ENCODE results near the gene RTP2.

The RTP2 gene, protein sequence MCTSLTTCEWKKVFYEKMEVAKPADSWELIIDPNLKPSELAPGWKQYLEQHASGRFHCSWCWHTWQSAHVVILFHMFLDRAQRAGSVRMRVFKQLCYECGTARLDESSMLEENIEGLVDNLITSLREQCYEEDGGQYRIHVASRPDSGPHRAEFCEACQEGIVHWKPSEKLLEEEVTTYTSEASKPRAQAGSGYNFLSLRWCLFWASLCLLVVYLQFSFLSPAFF

DNA sequence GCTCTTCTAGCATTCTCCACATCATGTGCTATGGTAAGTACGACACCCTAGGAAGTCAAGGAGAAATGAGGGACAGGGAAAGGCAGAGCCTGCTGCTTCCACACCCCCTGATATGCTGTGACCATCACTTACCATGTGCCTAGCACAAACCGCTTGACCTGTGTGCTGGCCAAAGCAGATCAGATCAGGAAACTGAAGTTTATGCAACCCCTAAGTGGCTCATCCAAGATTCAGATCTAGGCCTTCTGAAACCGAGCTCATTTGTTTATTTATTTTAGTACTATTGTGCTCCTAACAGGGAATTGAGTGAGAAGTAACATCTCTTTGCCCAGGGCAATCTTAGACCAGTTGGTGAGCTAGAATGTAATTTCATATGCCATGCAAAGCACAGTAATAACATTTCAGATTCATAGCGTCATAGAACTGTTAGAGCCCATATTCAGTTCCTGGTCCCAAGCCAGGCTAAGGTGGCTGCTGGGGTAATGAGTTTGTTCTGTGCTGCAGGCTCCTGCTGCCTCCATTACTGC is at the start of gene RTP2:
Gene RTP2, minus strand, starts transcription at position 51 of the 527 bp plus-strand sequence. CDS start 429 bp downstream, outside the sequence.
- DNase-seq (ENCODE audit: low read depth in 2 of 2) = no peak

DNA sequence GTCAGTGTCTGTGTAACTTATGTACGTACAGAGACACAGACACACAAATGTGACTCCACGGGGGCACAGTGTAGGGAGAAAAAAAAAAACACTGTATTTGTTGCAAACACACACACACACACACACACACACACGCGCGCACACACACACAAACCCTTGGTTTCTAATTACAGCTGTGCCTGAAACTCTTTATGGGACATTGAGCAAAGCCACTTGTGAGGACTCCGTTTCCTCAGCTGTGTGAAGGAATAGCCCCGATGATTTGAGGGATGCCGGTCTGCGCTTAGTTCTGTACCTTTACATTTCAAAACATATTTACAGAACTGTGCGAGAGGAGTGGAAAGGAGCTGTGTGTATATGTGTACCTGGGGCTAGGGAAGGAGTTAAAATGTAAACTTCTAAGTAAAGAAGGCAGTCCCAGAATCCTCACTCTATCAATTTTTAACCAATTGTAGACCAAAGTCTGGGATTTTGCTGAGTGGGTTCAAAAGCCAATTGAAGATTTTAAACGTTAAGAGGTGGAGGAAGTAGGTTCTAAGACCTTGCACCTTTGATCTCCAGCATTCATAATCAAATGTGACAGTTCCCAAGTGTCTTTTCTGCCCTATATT is 48.3 kb upstream of the RTP2 start:
- DNase-seq (ENCODE audit: low read depth in 2 of 2) = no peak

DNA sequence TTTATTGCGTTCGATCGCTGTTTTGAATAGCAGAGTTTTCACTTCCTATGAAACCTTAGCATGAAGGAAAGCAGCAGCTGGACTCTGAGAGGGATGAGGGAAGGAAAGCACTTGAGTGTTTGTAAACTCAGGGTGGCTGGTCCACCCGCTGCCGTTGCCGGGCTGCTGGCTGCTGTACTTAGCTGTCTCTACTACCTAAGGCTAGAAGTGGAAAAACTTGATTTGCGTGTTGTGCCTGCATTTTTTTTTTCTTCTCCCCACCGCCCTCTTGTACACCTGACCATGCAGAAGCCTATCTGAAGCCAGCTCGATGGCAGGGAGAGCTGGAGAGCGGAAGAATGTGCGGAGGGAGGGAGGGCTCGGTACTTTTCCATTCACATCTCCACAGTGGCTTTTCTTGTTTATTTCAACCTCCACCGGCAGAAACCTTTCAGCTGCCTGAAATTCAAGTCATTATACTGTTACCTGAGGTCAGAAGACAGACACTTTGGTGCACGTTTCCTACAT is 47.7 kb upstream of the RTP2 start:
- no peak for DNase-seq (ENCODE audit: low read depth in 2 of 2)

DNA sequence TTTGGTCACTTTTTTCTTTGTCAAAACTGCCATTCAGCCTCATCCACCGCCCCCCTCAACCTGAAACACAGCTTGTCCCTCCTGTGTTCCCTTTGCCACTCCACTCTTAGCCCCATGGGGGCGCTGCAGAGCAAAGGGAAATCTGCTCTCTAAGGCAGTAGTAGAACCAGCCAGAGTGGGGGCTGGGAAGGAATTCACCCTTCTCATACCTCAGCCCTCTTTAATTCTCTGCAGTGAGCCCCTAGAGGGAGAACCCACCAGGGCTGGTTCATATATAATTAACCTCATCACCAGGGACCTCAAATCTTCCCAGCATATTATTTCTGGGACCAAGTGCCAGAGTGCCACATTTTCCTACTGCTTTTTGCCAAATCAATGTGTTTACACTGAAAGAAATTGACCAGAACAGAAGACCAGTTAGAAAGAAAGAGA is 45.7 kb upstream of the RTP2 start:
- DNase-seq (ENCODE audit: low read depth in 2 of 2) = peak; percentile 70 to 82

DNA sequence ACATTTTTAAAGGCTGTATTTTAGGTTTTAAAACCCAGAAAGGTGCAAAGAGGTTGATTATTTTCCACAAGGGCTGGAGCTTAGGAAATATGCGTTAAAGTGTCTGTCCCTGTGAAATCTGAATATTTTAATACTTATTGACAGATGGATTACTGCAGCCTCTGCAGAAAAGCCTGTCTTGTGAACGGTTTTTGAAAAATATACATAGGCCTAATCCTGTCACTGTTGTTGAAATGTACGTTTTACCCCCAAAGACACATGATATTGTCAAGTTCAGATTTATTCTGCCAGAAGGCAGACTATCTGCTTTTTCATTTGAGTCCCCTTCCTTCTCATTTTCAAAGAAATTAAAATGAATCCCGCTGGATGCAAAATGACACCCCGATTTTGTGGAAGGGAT is 45.1 kb upstream of the RTP2 start:
- DNase-seq (ENCODE audit: low read depth in 2 of 2) = no peak

DNA sequence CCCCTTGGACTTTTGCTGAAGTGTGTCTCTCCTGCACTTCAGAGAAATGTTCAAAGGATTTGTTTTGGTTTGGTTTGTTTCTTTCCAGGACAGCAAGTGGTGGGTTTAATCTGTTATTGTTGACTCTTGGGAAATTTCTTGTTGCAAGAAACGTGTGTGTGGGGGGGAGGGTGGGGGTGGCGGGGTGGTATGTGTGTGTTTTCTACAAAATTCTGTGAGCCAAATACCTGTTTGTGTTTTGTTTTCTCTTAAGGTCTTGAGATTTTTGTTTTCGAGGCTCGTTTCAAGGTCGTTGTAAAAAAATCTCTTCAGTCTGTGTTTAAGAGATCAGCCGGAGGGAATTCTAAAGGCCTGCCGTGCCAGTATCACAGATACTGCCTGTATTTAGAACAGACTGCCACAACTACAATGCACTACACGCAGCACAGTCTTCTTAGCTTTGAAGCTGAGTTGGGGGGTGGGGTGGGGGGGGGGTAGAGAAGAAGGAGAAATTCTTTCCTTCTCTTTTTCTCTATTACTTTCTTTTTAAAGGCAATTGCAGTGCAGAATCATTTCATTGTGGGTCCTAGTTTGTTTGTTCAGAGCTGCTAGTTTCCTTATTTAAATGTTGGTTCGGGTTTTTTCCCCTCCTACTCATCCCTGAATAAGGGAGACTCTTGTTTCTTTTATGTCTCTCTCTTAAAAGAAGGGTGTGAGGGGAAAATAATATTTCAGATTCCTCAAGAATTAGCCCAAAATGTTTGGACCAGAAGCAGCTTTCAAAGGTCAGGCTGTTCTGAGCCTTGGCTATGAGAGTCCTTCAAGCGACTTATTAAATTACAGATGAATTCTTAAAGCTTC is 44.3 kb upstream of the RTP2 start:
- no peak for DNase-seq (ENCODE audit: low read depth in 2 of 2)

DNA sequence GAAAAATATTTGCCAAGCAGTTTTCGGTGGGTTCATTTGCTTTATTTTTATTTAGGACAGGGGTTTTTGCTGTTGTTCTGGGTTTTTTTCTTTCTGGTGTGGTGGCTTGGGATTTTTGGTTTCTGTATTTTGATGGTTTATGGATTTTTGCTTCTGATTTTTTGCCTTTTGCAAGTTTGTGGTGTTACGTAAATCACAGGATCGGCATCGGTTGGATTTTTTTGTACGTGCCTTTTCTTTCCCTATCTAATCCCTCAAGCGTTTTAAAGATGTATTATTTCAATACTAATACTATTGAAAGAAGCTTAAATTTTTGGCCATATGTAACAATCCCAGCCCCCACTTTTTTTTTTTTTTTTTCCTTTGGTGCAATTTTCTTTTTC is 43.7 kb upstream of the RTP2 start:
- DNase-seq (ENCODE audit: low read depth in 2 of 2) = no peak

DNA sequence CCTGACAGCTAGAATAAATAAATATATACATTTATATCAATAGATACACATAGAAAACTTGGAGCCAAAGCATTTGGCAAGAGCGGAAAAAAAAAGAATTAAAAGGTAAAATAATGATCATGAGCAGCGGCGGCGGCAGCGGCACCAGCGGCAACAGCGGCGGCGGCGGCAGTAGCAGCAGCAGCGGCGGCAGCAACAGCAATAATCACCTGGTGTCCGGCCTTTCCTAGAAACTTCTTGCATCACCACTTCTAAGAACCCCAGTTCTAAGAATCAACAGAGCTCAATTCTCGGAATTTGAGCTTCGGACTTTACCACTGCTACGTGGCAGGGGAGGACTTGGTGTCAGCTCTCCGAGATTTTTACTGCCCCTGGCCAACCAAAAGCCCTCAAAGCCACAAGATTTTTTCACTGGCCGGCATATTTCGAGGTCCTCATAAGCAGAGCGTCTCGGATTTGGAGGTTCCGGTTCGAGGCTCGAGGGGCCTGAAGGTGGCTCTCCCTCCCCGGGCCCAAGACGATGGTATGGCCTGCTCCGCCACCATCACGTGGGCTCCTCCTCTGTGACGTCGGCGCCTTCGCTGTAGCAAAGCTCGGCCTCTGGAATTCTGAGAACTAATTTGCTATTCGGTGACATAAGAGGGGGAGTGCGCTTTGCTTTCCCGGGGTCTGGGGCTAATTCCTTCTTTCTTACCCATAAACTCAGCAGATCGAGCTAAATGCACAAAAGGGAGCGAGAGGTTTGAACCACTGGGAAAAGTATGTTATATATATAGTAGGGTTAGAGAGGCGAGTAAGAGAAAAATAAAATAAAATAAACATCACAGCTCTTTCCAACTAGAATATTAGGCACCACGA is 43.1 kb upstream of the RTP2 start, which contains the start of gene BCL6:
Gene BCL6, minus strand, starts transcription at position 268 of the 858 bp plus-strand sequence. CDS start 11,775 bp downstream, outside the sequence.
- DNase-seq (ENCODE audit: low read depth in 2 of 2) = peak; percentile 74 to 81

DNA sequence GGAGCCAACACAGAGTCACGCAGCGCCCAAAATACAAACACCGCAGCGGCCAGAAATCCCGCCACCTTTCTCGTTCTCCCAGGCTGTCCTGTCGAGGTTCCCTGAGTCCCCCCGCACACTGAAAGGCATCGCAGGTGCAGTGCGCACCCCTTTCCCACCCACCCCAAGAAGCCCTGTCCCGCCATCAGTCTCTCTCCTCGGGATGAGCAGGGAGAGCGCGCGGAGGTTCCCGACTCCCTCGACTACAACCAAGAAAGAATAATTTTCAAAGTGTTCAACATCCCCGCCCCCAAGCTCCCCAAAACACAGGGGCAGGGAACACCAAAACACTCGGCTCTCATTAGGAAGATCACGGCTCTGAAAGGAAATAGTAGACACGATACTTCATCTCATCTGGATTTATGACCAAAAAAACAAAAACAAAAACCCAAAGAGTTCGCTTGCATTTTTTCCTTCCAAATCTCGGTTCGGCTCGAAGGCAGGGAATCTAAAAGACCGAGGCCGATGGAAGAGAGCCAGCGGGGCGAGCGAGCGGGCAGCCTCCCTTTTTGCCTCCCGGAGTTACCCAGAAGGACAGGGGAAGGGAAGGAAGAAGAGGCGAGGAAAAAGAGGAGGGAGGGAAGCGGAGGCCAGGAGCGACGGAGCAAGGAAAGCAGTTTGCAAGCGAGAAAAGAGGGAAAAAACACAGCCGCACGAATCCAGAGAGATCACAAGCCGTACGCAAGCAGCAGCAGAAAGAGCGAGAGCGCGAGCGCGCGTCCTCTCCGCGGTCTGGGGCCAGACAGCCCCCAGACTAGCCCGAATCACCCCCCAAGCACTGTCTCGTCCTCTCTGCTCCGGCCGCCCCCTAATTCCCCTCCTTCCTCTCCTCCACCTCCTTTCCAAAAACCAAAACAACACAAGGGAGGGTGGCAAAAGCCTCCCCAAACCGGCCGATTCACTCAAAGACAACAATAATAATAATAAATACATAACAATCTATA is 42.1 kb upstream of the RTP2 start:
- peak in 1 of 2 donors; percentile 13 for DNase-seq (ENCODE audit: low read depth in 2 of 2)

DNA sequence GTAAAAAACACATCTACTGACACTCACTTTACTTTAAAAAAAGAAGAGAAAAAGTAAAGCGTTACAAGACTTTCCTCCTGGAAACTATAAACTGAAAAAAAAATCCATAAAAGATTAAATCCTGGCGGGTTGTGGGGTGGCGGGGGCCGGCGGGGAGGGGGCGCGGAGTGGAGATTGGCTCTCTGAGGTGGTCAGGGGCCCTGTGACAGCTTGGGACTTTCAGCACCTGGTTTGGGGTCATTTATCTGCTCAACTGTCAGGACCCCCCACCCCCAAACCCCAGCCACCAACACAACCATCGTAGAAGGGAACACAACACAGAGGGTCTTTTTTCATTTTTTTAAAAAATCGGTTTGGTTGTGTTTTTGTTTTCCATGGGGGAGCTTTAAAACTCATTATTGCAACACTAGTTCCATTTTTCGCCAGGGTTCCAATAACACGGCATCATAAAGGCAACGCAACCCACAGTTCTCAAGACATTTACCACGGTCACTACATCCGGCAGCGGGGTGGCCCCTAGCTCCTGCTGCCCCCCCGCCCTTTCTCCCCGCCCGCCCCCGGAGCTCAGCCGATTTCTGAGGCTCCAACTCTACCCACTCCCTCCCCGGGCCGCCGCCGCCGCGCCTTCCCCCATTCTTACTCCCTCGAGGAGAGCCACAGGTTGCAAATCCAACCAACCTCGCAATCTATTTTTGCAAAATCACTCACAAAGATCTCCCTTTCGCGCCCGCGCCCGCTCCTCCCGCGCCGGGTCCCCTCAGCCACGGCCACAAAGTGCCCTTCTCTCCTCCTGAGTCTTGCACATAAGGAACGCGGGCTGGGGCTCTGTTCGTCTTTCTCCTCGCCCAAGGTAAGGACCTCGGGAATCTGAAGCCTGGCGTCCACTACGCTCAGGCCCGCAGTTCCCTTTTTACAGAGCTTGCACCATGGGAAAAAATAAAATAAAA is 41.1 kb upstream of the RTP2 start:
- DNase-seq (ENCODE audit: low read depth in 2 of 2) = peak in 1 of 2 donors; percentile 42

DNA sequence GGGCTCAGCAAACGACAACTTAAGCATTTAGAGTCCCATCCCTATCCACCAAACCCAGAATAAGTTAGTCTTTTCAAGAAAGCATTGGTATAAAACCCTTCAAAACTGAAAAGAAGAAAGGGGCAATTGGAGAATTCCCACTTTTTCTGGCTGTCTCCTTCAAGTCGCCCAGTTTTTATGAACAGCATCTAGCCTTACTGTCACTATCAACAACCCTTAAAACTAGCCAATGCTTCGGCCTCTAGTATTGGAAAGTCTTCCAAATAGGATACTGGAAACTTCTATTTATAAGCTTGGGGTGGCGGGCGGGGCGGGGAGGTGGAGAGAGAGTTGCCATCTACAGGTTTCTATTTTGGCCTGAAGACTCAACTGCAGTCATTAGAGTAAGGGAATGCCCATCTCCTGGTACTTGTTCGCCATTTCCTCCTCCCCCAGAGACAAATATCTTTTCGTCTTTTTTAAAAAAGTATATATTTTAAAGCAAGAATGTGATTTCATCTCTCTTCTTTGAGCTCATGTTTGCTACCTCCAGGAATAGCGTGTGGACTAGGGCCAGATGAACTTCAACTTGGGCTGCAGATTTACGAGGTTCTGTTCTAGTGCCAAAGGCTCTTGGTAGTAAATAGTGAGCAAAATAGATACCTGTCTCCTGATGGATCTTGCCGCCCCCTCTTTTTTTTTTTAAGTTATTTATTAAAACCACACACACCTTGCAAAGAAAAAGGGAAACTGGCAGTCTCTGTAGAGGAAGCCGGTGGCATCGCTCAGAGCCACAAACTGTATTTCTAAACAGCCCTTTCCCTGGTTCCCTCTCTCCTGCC is 40.2 kb upstream of the RTP2 start:
- no peak for DNase-seq (ENCODE audit: low read depth in 2 of 2)

DNA sequence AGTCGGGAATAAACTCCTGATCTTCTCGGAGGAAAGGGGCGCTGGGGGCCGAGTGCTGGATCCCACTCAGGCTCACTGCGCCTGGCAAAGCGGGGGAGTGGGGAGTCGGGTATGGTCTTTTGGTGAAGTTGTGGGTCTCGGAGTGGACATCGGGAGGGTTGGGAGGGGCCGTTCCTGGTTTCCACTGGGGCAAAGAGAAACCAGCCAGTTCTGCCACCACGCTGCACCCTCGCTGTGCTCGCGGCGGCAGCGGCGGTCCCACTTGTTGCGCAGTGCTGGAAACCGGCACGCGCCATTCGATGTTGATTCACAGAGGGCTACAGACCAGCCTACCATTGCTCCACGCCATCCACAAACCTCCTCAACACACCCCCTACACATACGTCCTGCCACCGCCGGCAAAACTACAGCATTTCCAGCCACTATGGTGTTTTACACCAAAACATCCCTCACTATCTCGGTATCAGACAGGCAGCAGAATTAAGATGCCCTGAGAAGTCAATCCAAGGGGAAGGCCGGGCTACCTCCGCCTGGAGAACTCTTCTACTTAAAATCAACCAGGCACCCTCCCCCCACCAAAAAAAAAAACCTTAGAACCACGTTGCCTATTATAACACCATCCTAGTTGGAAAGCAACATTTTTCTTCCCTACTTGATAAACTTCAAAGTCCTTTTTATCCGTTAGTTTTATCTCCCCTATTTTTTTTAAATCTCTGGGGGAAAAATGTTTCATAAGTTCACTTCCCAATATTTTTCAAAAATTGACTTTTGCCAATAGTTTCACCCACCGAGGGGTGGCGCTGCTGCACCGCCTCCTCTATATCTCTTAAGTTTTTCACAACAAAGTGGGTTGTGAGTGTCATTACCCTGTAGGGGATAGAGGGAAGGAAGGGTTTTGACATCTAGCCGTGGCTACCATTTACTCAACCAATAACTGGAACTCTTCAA is 39.3 kb upstream of the RTP2 start:
- peak in 1 of 2 donors; percentile 50 for DNase-seq (ENCODE audit: low read depth in 2 of 2)

DNA sequence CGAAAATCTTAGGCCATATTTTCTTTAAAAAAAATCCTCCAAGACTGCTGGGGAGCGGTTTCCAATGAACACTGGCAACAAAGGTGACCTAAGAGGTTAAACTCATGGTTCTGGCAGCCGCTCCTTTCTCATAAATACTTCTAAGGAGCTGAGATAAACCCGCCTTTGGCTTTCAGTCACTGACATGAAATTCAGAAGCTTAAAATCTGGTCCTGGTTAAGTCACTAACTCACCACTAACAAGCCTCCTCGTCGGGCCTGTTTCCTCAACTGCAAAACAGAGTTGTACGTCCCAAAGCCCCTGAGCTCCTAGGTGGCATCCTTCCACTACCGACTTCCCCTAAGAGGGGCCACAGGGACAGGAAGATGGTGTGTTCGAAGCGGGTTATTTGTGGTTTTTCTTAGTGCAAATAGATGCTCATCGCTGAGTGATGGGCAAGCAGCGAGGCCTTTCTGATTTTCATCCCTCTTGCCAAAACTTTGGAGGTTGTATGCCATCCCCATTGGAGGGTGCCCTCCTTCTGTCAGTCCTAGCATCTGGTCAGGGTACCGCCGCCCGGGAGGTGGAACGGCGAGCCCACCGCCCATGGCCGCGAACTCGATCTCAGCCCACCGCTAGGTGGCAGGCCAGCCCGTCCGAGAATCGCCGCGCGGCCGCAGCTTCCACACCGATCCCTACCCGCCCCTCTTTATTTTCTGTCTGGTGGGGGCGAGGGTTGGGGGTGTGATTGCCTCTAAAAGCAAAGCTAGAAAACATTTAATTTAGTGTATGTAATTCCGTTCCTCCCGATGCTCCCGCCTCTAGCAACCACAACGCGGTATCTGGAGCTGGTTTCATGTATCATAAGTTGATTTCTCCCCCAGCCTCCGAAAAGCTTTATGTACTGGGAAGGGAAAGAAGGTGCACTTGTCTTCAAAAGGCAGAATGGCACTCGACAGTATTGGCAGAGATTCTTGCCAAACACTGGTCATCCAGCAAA is 38.4 kb upstream of the RTP2 start:
- DNase-seq (ENCODE audit: low read depth in 2 of 2) = peak in 1 of 2 donors; percentile 47

DNA sequence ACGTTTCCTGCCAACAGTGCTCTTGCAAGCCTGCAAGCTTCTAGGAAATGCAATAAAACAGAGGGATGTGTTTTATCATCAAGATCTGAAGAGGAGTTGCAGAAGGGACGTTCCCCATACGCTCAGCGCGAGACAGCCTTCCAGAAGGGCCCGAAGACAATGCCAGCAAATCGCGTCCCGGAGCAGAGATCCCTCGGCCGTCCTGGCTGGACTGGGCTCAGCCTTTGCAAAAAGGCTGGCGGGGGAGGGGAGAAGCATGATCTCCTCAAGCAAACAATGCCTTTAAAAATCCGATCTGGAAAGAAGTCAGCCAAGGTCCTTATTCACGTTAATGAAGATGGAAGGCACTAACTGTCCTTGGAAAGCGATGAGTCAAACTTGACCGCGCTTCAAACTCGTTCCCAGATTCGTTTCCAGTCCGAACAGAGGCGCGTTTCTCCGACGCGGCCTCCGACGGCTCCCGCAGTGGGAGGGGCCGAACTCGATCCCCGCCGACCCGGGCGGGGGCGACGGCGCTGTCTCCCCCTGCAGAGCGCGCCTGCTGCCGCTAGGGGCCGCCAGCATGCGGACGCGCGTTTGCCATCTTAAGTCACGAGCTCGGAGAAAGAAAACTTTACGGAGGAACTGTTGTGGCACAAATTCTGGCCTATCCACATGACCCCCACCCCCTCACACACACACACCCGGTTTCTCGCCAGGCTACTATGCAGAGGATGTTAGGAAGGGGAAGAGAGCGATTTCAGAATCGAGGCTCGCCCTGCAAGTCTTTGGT is 37.4 kb upstream of the RTP2 start:
- DNase-seq (ENCODE audit: low read depth in 2 of 2) = peak; percentile 41 to 69

DNA sequence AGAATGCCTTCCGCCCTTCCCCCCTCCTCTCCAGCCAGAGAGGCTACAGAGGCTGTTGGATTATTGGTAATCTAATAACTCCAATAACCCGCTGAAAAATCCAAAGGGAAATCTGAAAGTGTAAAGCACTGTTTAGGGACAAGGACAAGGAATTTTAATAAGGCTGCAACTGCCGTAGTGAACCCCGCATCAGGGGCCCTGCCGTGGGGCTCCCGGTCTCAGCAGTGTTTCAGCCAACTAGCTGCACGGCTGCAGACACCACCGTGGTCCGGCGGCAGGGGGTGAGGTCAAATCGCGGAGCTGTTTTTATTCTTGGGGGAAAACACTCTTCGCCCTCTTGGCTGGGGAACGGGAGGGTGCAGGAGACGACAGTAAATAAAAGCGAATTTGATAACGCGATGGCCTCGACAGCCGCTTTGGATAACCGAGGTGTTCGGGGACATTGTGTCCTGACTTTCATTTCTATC is 36.8 kb upstream of the RTP2 start:
- no peak for DNase-seq (ENCODE audit: low read depth in 2 of 2)

Data from stimulated activated CD8-positive, alpha-beta memory T cell treated with anti-CD3 and anti-CD28 coated beads, Interleukin-15, amount 100 ng/mL, for 4 hours (primary cell).